PFSK-1 (cell line): Measurements from ENCODE around the gene IFT22.

ENCODE experiments used
- POLR2AphosphoS5 ChIP-seq: IDR thresholded peaks from 2 replicates; pipeline ENCODE4 v1.6.1; 2012; ENCODE audit warnings: low read depth, mild to moderate bottlenecking, control low read depth, low read length, moderate library complexity
- SIN3A ChIP-seq: IDR thresholded peaks from 2 replicates; pipeline ENCODE4 v1.6.1; 2012; ENCODE audit warnings: mild to moderate bottlenecking, low read length, moderate library complexity, borderline replicate concordance; ENCODE audit not compliant: insufficient read depth
- TAF1 ChIP-seq: IDR thresholded peaks from 2 replicates; pipeline ENCODE4 v1.6.1; 2012; ENCODE audit warnings: low read length, control low read depth, borderline replicate concordance; ENCODE audit not compliant: insufficient read depth
- TF ChIP-seq, protein P1 (sequence below), 2 experiments: IDR thresholded peaks; 2 replicates each; pipeline versions ENCODE4 v1.6.1 to v1.8.0; 2011 to 2012; ENCODE audit warnings: low read depth in 2 of 2, low read length in 2 of 2, control low read depth in 1 of 2, inconsistent platforms in 1 of 2, mild to moderate bottlenecking in 1 of 2, moderate library complexity in 1 of 2; ENCODE audit not compliant: insufficient read depth in 1 of 2

DNA sequence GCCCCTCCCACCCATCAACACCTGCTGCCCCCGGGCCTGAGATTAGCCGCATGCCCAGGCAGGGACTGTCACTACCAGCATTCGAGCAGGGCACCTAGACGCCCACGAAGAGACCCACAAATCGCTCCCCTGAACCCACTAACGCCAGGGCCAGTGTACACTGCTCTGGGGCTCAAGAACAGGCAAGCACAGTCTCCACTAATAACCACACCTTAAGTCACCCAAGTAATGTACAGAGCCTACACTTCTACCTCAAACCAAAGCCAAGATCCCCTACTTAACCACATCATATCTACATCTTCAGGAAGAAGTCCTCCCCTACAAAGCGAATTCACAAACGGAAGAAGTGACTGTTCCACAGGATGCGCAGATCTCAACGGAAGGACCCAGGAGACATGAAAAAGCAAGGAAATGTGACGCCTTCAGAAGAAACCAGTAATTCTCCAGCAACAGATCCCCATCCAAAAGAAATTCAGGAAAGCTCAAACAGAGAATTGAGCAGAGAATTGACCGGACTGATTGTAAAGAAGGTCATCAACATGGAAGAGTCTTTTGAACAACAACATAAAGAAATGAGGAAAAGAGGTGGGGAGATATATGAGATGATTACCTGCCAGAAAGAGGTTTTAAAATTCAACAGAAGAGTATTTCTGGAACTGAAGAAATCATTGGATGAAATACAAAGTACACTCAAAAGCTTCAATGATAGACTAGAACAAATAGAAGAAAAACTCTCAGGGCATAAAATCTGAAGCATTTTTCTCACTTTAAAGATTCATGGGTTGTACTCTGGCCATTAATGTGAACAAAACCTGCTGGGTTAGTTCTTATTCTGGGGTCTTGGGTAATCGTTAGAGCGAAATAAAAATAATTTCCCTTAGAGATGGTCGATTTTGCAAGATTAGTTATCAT, 20.9 kb downstream of the IFT22 start:
- TF ChIP-seq SIN3A: no peak
- no peak for TF ChIP-seq POLR2AphosphoS5
- TF ChIP-seq, protein P1, sequence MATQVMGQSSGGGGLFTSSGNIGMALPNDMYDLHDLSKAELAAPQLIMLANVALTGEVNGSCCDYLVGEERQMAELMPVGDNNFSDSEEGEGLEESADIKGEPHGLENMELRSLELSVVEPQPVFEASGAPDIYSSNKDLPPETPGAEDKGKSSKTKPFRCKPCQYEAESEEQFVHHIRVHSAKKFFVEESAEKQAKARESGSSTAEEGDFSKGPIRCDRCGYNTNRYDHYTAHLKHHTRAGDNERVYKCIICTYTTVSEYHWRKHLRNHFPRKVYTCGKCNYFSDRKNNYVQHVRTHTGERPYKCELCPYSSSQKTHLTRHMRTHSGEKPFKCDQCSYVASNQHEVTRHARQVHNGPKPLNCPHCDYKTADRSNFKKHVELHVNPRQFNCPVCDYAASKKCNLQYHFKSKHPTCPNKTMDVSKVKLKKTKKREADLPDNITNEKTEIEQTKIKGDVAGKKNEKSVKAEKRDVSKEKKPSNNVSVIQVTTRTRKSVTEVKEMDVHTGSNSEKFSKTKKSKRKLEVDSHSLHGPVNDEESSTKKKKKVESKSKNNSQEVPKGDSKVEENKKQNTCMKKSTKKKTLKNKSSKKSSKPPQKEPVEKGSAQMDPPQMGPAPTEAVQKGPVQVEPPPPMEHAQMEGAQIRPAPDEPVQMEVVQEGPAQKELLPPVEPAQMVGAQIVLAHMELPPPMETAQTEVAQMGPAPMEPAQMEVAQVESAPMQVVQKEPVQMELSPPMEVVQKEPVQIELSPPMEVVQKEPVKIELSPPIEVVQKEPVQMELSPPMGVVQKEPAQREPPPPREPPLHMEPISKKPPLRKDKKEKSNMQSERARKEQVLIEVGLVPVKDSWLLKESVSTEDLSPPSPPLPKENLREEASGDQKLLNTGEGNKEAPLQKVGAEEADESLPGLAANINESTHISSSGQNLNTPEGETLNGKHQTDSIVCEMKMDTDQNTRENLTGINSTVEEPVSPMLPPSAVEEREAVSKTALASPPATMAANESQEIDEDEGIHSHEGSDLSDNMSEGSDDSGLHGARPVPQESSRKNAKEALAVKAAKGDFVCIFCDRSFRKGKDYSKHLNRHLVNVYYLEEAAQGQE (IDR thresholded peaks at IDR 0.05; ENCODE audit: insufficient read depth in 1 of 2, low read depth in 2 of 2, low read length in 2 of 2): no peak
- TF ChIP-seq TAF1: no peak
